IMR-90 (cell line): ENCODE data around the gene TAF1B. TPM values are rescaled to one million over a fixed set of nuclear protein-coding genes. Genes with fewer than 3 reads are reported as not detected.

Source experiments
- ATAC-seq: fragments of 200-7000 bp; cut with Tn5 transposase; 2 replicates; pipeline ENCODE4 v1.9.1; 2020; ENCODE audit warnings: low read depth, mild to moderate bottlenecking, moderate library complexity
- BruUV-seq: library from RNA; stranded (reverse); fragments of 400-500 nt; replicated peaks from 2 replicates; lab custom pipeline; 2021; lab: Mats Ljungman, UMichigan
- CTCF ChIA-PET: fragments of 300-600 bp; formaldehyde crosslinking; extraction: SDS; loops from one replicate; lab custom pipeline; 2021; ENCODE audit warnings: antibody characterized with exemption; lab: Yijun Ruan, JAX
- POLR2A ChIA-PET: fragments of 300-600 bp; sonication (Branson Sonifier 250); formaldehyde crosslinking; loops from one replicate; lab custom pipeline; 2022; ENCODE audit warnings: antibody characterized with exemption; ENCODE audit not compliant: unreplicated experiment; lab: Charles Lee
- DNase-seq: peaks from one replicate; pipeline ENCODE4 v3.0.0; 2013
- H2AFZ ChIP-seq: replicated peaks from 2 replicates; pipeline ENCODE3; 2013; ENCODE audit warnings: low read length, mild to moderate bottlenecking; ENCODE audit not compliant: poor library complexity
- H2AK5ac ChIP-seq: 2 replicates; pipeline ENCODE4 v1.6.1; 2013; ENCODE audit warnings: low read depth, low read length, inconsistent platforms
- H2AK9ac ChIP-seq: replicated peaks from 2 replicates; pipeline ENCODE3; 2013; ENCODE audit warnings: mild to moderate bottlenecking, low read depth, low read length, moderate library complexity; ENCODE audit not compliant: poor library complexity
- H2BK120ac ChIP-seq: 2 replicates; pipeline ENCODE4 v1.6.1; 2013; ENCODE audit warnings: low read depth, low read length, inconsistent platforms
- H2BK15ac ChIP-seq: 3 replicates; pipeline ENCODE4 v1.6.1; 2013; ENCODE audit warnings: low read depth, low read length, inconsistent platforms
- H2BK20ac ChIP-seq: 2 replicates; pipeline ENCODE4 v1.6.1; 2013; ENCODE audit warnings: low read depth, mild to moderate bottlenecking, inconsistent platforms, low read length, moderate library complexity
- H2BK5ac ChIP-seq: 2 replicates; pipeline ENCODE4 v1.6.1; 2013; ENCODE audit warnings: mild to moderate bottlenecking, low read depth, low read length, inconsistent platforms; ENCODE audit not compliant: poor library complexity, severe bottlenecking
- H3K14ac ChIP-seq: replicated peaks from 2 replicates; pipeline ENCODE4 v1.6.1; 2013; ENCODE audit warnings: low read depth, low read length, inconsistent platforms
- H3K18ac ChIP-seq: 2 replicates; pipeline ENCODE4 v1.6.1; 2013; ENCODE audit warnings: low read depth, low read length, control low read depth
- H3K23ac ChIP-seq: 2 replicates; pipeline ENCODE4 v1.6.1; 2013; ENCODE audit warnings: low read depth, low read length, inconsistent platforms
- H3K27ac ChIP-seq: 2 replicates; pipeline ENCODE4 v1.5.1; 2013; ENCODE audit warnings: mild to moderate bottlenecking, control low read depth, low read length; ENCODE audit not compliant: insufficient read depth
- H3K27me3 ChIP-seq: 2 replicates; pipeline ENCODE4 v1.6.1; 2013; ENCODE audit warnings: low read length; ENCODE audit not compliant: control insufficient read depth, insufficient read depth
- H3K36me3 ChIP-seq: 2 replicates; pipeline ENCODE4 v1.6.1; 2013; ENCODE audit warnings: low read length, mixed read lengths; ENCODE audit not compliant: control insufficient read depth, insufficient read depth
- H3K4ac ChIP-seq: 2 replicates; pipeline ENCODE4 v1.6.1; 2013; ENCODE audit warnings: low read depth, low read length, inconsistent platforms
- H3K4me1 ChIP-seq: 2 replicates; pipeline ENCODE4 v1.6.1; 2013; ENCODE audit warnings: low read length, mixed read lengths; ENCODE audit not compliant: control insufficient read depth, insufficient read depth
- H3K4me2 ChIP-seq: 2 replicates; pipeline ENCODE4 v1.6.1; 2013; ENCODE audit warnings: low read depth, mild to moderate bottlenecking, control low read depth, low read length, moderate library complexity
- H3K4me3 ChIP-seq: 2 replicates; pipeline ENCODE4 v1.5.1; 2013; ENCODE audit warnings: low read depth, mild to moderate bottlenecking, control low read depth, low read length, moderate library complexity; ENCODE audit not compliant: insufficient read depth
- H3K56ac ChIP-seq: 2 replicates; pipeline ENCODE4 v1.6.1; 2013; ENCODE audit warnings: low read length, inconsistent platforms; ENCODE audit not compliant: insufficient read depth; ENCODE audit errors: extremely low read depth
- H3K79me1 ChIP-seq, 2 experiments: 2 replicates each; pipeline ENCODE4 v1.6.1; 2013; ENCODE audit warnings: low read length in 2 of 2, inconsistent platforms in 1 of 2, low read depth in 1 of 2
- H3K9ac ChIP-seq: 2 replicates; pipeline ENCODE4 v1.6.1; 2013; ENCODE audit warnings: low read depth, low read length, control low read depth
- H3K9me1 ChIP-seq: 2 replicates; pipeline ENCODE4 v1.6.1; 2013; ENCODE audit warnings: low read length, inconsistent platforms; ENCODE audit not compliant: insufficient read depth
- H3K9me3 ChIP-seq: 2 replicates; pipeline ENCODE4 v1.6.1; 2013; ENCODE audit warnings: low read length; ENCODE audit not compliant: control insufficient read depth, insufficient read depth
- H4K20me1 ChIP-seq: 2 replicates; pipeline ENCODE4 v1.6.1; 2013; ENCODE audit warnings: low read length, inconsistent platforms; ENCODE audit not compliant: insufficient read depth
- H4K5ac ChIP-seq: 2 replicates; pipeline ENCODE4 v1.6.1; 2013; ENCODE audit warnings: mild to moderate bottlenecking, low read depth, low read length, control low read depth
- H4K8ac ChIP-seq, 2 experiments: 2 replicates each; pipeline ENCODE4 v1.6.1; 2013; ENCODE audit warnings: low read depth in 2 of 2, low read length in 2 of 2, control low read depth in 1 of 2, inconsistent platforms in 1 of 2
- H4K91ac ChIP-seq: 2 replicates; pipeline ENCODE4 v1.6.1; 2013; ENCODE audit warnings: low read depth, low read length, inconsistent platforms; ENCODE audit not compliant: insufficient read depth
- BHLHE40 ChIP-seq: fragments of 150-350 bp; IDR thresholded peaks from 2 replicates; pipeline ENCODE4 v1.6.1; 2016; ENCODE audit warnings: mild to moderate bottlenecking, low read depth, low read length
- CEBPB ChIP-seq: IDR thresholded peaks from 2 replicates; pipeline ENCODE4 v1.6.1; 2012; ENCODE audit warnings: low read depth, low read length, improper control_type of control experiment
- CHD1 ChIP-seq: IDR thresholded peaks from 2 replicates; pipeline ENCODE4 v1.6.1; 2012; ENCODE audit warnings: low read depth, low read length, improper control_type of control experiment
- MAFK ChIP-seq: IDR thresholded peaks from 2 replicates; pipeline ENCODE4 v1.6.1; 2012; ENCODE audit warnings: low read depth, low read length, improper control_type of control experiment
- MAZ ChIP-seq: IDR thresholded peaks from 2 replicates; pipeline ENCODE4 v1.6.1; 2012; ENCODE audit warnings: low read depth, mild to moderate bottlenecking, low read length, improper control_type of control experiment, moderate library complexity, borderline replicate concordance
- NFE2L2 ChIP-seq: fragments of 150-350 bp; IDR thresholded peaks from 2 replicates; pipeline ENCODE4 v1.6.1; 2016; ENCODE audit warnings: low read depth, mild to moderate bottlenecking, low read length
- RFX5 ChIP-seq: IDR thresholded peaks from 2 replicates; pipeline ENCODE4 v1.8.0; 2012; ENCODE audit warnings: low read depth, mild to moderate bottlenecking, low read length, moderate library complexity
- SMC3 ChIP-seq: fragments of 150-350 bp; IDR thresholded peaks from 2 replicates; pipeline ENCODE4 v1.6.1; 2016; ENCODE audit warnings: low read depth, mild to moderate bottlenecking, antibody characterized with exemption, low read length, moderate library complexity
- USF2 ChIP-seq: fragments of 150-350 bp; IDR thresholded peaks from 2 replicates; pipeline ENCODE4 v1.6.1; 2017; ENCODE audit warnings: mild to moderate bottlenecking, antibody characterized with exemption, low read length, low read depth
- WGBS, 2 experiments: methylation state at CpG; one replicate each; pipeline versions ENCODE4 v1.1.5 to v1.1.7; 2013; ENCODE audit warnings: missing lambda C conversion rate in 2 of 2; ENCODE audit not compliant: insufficient read length in 1 of 2; ENCODE audit errors: extremely low coverage in 2 of 2; 5-methylcytosine and 5-hydroxymethylcytosine counted together
- dilution Hi-C: fragments of 300-500 bp; cut with HindIII; formaldehyde crosslinking; loops from one replicate; pipeline ENCODE4 v1.14.3; 2018; ENCODE audit warnings: low sequenced_read_pairs; ENCODE audit not compliant: unreplicated experiment
- in situ Hi-C: fragments of 300-500 bp; cut with MboI; formaldehyde crosslinking; loops from 3 replicates; pipeline ENCODE4 v1.14.3; 2019; ENCODE audit warnings: low sequenced_read_pairs, inconsistent platforms, mixed read lengths
- intact Hi-C: fragments of 100-400 bp; cut with micrococcal nuclease; formaldehyde crosslinking; loops from 2 replicates; pipeline ENCODE4 v1.10.0; 2022
- polyA plus RNA-seq, 3 experiments: library from polyadenylated mRNA; depleted of rRNA; stranded (reverse); fragments of >200 nt; gene quantifications; 2 replicates each; pipeline ENCODE4 v1.2.3, GENCODE V29; 2012; ENCODE audit warnings: low replicate concordance in 1 of 3
- total RNA-seq: library from RNA; depleted of rRNA; stranded (reverse); fragments of >200 nt; gene quantifications from 2 replicates; pipeline ENCODE4 v1.2.3, GENCODE V29; 2012

TAF1B gene
- total and polyA plus RNA-seq, 2 of the 4 experiments (the other 2 are of a cell fraction): 8.4 to 19.9 TPM

- DNase-seq: peak; percentile 82
- no peaks in the 10 kb centered on the region for H4K20me1 ChIP-seq
- dilution Hi-C loops (no loop called here), in situ Hi-C loops (no loop called here), intact Hi-C loops (loop anchor here (10.0 kb wide), 1 partner anchor 103 kb away; the partner anchor contains the start of gene KLF11)
- peak overlapping the region; percentile 87 for H2BK120ac ChIP-seq
- peaks cover 15% of the 10 kb centered on the region for H3K4me1 ChIP-seq
- ATAC-seq: peak; percentile 87
- 0 out of 2 replicates have a peak overlapping the region, but pooled peaks have one; percentile 30 for H3K27ac ChIP-seq
- CTCF ChIA-PET: no interaction called here
- H2AK5ac ChIP-seq: peak overlapping the region; percentile 87
- no peaks in the 10 kb centered on the region for H3K9me3 ChIP-seq
- H3K4me2 ChIP-seq: peak overlapping the region; percentile 16; the same call in 1 of the 2 replicates
- H4K5ac ChIP-seq: peak overlapping the region; percentile 19; the same call in 1 of the 2 replicates
- peak overlapping the region; percentile 53; the same call in 1 of the 2 replicates for H4K91ac ChIP-seq
- H2AFZ ChIP-seq: peak overlapping the region; percentile 80
- whole genome bisulfite sequencing, 2 experiments: 50% methylated on average over 2 of the region's 13 CpGs; no CpG with 5 or more reads in 1 of the 2 experiments
- peak overlapping the region; percentile 59 for H3K18ac ChIP-seq
- H3K4me3 ChIP-seq: no peak overlapping the region
- no peak overlapping the region for H3K56ac ChIP-seq
- peaks cover 6% of the 10 kb centered on the region; the same call in 1 of the 2 replicates for H3K27me3 ChIP-seq
- H2BK15ac ChIP-seq: peak overlapping the region; percentile 72; the same call in 2 of the 3 replicates
- H3K23ac ChIP-seq: peak overlapping the region; percentile 33; the same call in 1 of the 2 replicates
- BruUV-seq: no TSS peak
- H3K36me3 ChIP-seq: no peaks in the 10 kb centered on the region
- H3K9me1 ChIP-seq: peaks cover 15% of the 10 kb centered on the region
- H3K4ac ChIP-seq: peak overlapping the region; percentile 80
- peak overlapping the region; percentile 37 for H2BK5ac ChIP-seq
- H3K9ac ChIP-seq: no peak overlapping the region; the same call in 1 of the 2 replicates
- H2BK20ac ChIP-seq: peak overlapping the region; percentile 83
- peak overlapping the region in 1 of 2 experiments; percentile 74; a peak in 2 of 4 replicates for H4K8ac ChIP-seq
- TF ChIP-seq MAZ (no peak), RFX5 (no peak), CEBPB (peak; percentile 52; the same call in 1 of the 2 replicates), MAFK (no peak), CHD1 (no peak), SMC3 (no peak), NFE2L2 (no peak), BHLHE40 (no peak), USF2 (no peak)
- no peaks in the 10 kb centered on the region for H3K79me1 ChIP-seq
- H3K14ac ChIP-seq: peak overlapping the region; percentile 54
- POLR2A ChIA-PET: no interaction called here
- peak overlapping the region; percentile 3 for H2AK9ac ChIP-seq
Measured at GRCh38 chr2:9941196-9941995, 98.1 kb downstream of the TAF1B start.
